Rectal smooth muscle tissue (tissue), 1 donor: ENCODE measurements around the gene PDE6A.
A peak's percentile ranks its signal among the peaks of the same experiment; 100 is the strongest.

Experiments
- H3K27ac ChIP-seq: one replicate; pipeline ENCODE4 v1.7.0; 2013; ENCODE audit warnings: low read depth, low read length, inconsistent platforms
- H3K27me3 ChIP-seq: one replicate; pipeline ENCODE4 v1.7.0; 2013; ENCODE audit warnings: low read length; ENCODE audit not compliant: control insufficient read depth, insufficient read depth
- H3K36me3 ChIP-seq: one replicate; pipeline ENCODE4 v1.7.0; 2013; ENCODE audit warnings: low read length; ENCODE audit not compliant: control insufficient read depth, insufficient read depth
- H3K4me1 ChIP-seq: one replicate; pipeline ENCODE4 v1.7.0; 2013; ENCODE audit warnings: low read length; ENCODE audit not compliant: control insufficient read depth, insufficient read depth
- H3K4me3 ChIP-seq: one replicate; pipeline ENCODE4 v1.7.0; 2013; ENCODE audit warnings: low read length
- H3K9ac ChIP-seq: one replicate; pipeline ENCODE4 v1.7.0; 2013; ENCODE audit warnings: low read length

Gene PDE6A

DNA sequence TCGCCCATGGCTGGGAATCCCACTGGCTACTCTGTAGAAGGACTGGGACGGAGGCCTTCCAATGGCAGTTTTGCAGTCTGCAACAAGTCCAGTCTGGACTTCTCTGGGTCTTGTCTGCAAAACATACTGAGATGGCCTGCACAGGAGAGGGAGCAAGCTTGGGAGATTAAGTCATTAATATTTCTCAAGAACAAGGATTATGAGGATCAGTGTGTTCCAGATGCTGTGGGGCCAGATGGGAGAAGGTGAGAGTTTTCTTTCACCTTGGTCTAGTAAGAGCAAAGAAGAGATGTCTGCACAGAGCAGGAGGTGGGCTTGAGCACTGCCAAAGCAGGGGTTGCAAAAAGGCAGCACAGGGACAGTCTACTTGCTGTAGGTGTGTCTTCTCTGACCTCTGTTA is at the start of gene PDE6A:
Gene PDE6A, minus strand, starts transcription at position 128 of the 400 bp plus-strand sequence. Its CDS starts 120 bp downstream, at position 8.
- Histone ChIP-seq H3K9ac (no peak within 1 kb of the TSS), H3K36me3 (no peaks in the 10 kb centered on the region), H3K4me3 (no peak within 1 kb of the TSS), H3K4me1 (no peaks in the 10 kb centered on the region), H3K27ac (no peak within 1 kb of the TSS), H3K27me3 (no peaks in the 10 kb centered on the region)

DNA sequence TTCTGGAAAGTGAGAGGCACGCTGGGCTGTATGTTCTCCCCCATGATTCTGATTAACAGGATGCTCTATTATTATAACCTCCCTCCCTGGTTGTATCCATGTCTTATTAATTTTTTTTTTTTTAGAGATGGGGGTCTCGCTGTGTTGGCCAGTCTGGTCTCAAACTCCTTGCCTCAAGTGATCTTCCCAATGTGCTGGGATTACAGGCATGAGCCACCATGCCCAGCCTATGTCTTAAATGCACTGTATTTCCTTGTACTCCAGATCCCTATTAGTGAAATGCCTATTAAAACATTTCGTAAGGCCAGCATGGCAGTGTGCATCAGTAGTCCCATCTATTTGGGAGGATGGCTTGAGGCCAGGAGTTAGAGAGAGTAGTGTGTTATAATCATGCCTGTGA is 48.9 kb upstream of the PDE6A start:
- H3K4me1 ChIP-seq, result no peaks in the 10 kb centered on the region
- H3K9ac ChIP-seq, result no peak overlapping the region
- H3K4me3 ChIP-seq, result no peak overlapping the region
- H3K36me3 ChIP-seq, result peaks cover 3% of the 10 kb centered on the region
- H3K27me3 ChIP-seq, result no peaks in the 10 kb centered on the region
- H3K27ac ChIP-seq, result no peak overlapping the region

DNA sequence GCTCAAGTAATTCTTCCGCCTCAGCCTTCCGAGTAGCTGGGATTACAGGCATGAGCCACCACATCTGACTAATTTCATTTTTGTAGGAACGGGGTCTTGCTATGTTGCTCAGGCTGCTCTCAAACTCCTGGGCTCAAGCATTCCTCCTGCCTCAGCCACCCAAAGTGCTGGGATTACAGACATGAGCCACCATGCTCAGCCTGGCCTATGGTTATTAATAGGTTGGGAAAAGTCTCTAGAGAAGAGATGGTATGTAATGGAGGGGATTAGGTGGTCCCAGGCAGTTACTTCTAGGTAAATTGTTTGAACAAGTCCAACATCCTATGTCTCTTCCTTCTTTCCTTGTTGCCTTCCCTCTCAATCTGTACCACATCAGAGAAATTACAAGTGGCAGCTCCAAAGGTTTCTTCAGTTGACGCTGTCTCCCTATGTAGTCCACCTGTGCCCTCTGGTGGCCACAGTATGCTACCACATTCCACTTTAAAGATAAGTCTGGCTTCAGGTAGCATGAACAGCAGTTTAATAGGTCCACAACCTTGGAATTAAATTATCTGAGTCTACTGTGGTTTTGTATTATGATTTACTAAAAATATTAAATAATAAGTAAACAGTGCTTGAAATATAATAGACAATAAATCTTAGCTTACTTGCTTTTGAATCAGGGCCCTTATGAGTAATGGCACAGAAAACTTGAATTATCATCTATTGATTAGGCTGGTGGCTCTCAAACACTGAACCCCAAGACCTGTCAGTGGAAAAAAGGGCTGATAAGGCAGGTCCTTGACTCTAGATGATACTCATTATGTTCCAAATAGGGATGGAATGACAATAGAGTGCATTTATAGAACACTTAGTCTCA is 46.2 kb upstream of the PDE6A start:
- H3K9ac ChIP-seq, result no peak overlapping the region
- no peak overlapping the region for H3K4me3 ChIP-seq
- H3K4me1 ChIP-seq, result no peaks in the 10 kb centered on the region
- H3K27ac ChIP-seq, result no peak overlapping the region
- H3K27me3 ChIP-seq, result no peaks in the 10 kb centered on the region
- H3K36me3 ChIP-seq, result peaks cover 5% of the 10 kb centered on the region

DNA sequence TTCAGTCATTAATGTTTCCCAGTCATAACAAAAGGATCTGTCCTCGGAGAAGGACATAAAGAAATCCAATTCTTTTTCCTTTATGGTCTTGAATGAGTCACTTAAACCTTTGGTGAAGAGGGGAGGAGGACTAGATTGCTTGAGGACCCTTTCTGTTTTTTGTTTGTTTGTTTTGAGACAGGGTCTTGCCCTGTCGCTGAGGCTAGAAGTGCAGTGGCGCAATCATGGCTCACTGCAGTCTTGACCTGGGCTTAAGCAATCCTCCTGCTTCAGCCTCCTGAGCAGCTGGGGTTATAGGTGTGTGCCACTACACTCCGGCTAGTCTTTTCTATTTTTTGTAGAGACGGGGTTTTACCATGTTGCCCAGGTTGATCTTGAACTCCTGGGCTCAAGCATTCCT is 43.5 kb upstream of the PDE6A start:
- H3K36me3 ChIP-seq, result peaks cover 2% of the 10 kb centered on the region
- no peaks in the 10 kb centered on the region for H3K4me1 ChIP-seq
- H3K27me3 ChIP-seq, result no peaks in the 10 kb centered on the region
- no peak overlapping the region for H3K27ac ChIP-seq
- no peak overlapping the region for H3K9ac ChIP-seq
- H3K4me3 ChIP-seq, result no peak overlapping the region

DNA sequence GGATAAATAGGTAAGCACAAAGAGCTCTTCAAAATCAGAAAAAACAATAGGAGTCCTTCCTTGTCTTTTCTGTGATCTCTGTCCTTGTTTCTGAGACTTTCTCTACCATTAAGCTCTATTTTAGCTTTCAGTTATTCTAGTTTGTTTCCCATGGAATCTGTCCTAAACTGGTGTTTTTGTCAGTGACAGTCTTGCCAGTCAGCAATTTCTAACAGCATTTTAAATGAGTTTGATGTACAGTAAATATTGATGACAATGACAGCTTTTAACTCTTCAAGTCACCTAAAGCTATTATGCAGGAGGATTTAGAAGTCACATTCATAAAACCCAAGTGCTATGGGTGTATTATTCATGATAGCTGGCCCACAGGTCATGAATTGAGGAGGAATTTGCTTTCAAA is 37.9 kb upstream of the PDE6A start:
- Histone ChIP-seq H3K4me3 (no peak overlapping the region), H3K27me3 (no peaks in the 10 kb centered on the region), H3K36me3 (peaks cover 10% of the 10 kb centered on the region), H3K4me1 (no peaks in the 10 kb centered on the region), H3K9ac (no peak overlapping the region), H3K27ac (no peak overlapping the region)

DNA sequence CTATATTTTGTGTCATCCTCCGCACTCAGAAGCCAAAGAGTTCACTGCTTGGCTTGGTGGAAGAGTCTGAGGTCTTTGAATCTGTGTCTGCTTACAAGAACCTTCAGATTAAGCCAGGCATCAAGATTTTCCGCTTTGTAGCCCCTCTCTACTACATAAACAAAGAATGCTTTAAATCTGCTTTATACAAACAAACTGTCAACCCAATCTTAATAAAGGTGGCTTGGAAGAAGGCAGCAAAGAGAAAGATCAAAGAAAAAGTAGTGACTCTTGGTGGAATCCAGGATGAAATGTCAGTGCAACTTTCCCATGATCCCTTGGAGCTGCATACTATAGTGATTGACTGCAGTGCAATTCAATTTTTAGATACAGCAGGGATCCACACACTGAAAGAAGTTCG is 36.6 kb upstream of the PDE6A start:
- no peak overlapping the region for H3K4me3 ChIP-seq
- no peak overlapping the region for H3K9ac ChIP-seq
- H3K36me3 ChIP-seq, result peaks cover 9% of the 10 kb centered on the region
- H3K27ac ChIP-seq, result peak overlapping the region; percentile 42
- no peaks in the 10 kb centered on the region for H3K4me1 ChIP-seq
- no peaks in the 10 kb centered on the region for H3K27me3 ChIP-seq

DNA sequence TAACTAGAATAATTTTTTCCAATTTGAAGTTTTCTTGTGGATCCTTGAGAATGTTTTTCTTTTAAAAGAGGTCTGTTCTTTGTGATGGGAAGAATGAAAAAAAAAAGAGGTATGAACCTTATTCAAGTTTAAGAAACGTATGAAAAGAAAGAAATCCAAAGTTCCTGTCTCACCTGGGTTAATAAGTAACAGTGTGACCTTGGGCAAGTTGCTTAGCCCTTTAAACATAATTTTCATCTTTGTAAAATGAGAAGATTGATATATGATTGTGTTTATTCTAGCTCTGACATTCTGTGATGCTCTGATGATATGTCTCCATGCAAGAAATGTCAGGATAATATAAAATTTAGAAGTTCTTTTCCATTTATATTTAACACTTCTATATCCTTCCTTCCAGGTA is 35.3 kb upstream of the PDE6A start:
- Histone ChIP-seq H3K27ac (no peak overlapping the region), H3K27me3 (no peaks in the 10 kb centered on the region), H3K4me3 (no peak overlapping the region), H3K9ac (no peak overlapping the region), H3K4me1 (no peaks in the 10 kb centered on the region), H3K36me3 (peaks cover 9% of the 10 kb centered on the region)

DNA sequence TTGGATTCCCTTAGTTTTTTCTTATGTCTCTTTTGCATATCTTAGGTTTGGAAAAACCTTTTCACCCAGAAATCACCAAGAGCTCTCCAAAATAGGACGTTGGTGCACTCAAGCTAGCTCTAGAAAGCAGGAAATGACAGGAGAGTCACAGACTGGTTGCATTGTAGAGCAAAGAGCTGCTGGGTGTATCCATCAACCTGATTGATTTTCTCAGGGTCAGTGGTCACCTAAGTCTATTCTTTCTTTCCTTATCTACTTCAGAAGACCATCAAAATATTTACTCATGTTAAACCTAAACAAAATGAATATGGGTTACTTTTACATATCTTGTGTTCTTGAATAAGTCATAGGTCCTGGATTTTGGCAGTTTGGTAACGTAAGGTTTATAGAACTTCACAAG is 30.8 kb upstream of the PDE6A start:
- peaks cover 6% of the 10 kb centered on the region for H3K36me3 ChIP-seq
- no peak overlapping the region for H3K9ac ChIP-seq
- no peaks in the 10 kb centered on the region for H3K4me1 ChIP-seq
- H3K4me3 ChIP-seq, result no peak overlapping the region
- H3K27ac ChIP-seq, result no peak overlapping the region
- H3K27me3 ChIP-seq, result no peaks in the 10 kb centered on the region

DNA sequence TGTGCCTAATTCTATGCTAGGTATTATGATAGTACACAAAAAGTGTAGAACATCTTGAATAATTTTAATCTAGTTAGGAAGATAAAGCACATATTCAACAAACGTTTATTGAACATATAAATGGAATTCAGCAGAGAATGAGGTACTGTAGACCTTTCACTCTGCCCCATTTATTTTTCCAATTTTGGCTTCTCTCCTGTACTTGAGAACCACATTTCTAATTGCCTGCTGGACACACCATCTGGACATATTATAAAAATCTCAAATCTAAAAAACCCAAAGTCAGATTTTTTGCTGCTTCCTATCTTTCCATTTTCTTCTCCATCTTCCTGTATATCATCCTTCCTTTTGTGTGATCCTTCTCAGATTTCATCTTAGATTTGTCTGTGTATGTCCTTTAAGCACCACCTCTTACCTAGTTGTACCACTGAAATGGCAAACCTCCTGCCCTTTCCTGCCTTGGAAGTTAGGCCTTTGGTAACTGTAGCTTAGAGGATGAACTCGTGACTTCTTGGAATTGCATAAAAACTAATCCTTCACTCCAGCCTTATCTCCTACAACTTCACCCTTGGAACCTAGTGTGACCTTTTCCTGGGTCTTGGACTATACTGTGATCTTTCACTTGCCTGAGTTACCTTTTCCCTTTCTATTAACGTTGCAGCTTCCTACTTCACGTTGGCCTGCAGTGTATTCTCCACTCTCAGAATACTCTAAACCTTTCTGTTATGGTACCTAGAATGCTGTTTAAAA is 24.8 kb upstream of the PDE6A start:
- no peak overlapping the region for H3K27ac ChIP-seq

DNA sequence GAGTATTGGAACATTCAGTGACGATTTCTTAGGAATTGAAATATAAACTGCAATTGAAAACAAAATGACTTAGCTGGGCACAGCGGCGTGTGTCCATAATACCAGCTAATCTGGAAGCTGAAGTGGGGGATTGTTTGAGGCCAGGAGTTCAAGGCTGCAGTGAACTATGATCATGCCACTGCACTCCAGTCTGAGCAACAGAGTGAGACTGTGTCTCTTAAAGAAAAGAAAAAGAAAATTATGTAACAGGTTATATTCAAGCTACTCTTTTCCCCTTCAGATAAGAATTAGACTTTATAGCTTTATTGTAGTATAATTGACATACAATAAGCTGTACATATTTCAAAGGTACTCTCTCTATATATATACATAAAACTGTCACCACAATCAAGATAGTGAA is 22.4 kb upstream of the PDE6A start:
- H3K27me3 ChIP-seq, result no peaks in the 10 kb centered on the region
- no peak overlapping the region for H3K27ac ChIP-seq
- no peaks in the 10 kb centered on the region for H3K4me1 ChIP-seq
- H3K9ac ChIP-seq, result no peak overlapping the region
- no peak overlapping the region for H3K4me3 ChIP-seq
- no peaks in the 10 kb centered on the region for H3K36me3 ChIP-seq

More for the DNA sequence above, 24.8 kb upstream of the PDE6A start:
- no peaks in the 10 kb centered on the region for H3K4me1 ChIP-seq
- H3K9ac ChIP-seq, result no peak overlapping the region
- H3K36me3 ChIP-seq, result no peaks in the 10 kb centered on the region
- no peaks in the 10 kb centered on the region for H3K27me3 ChIP-seq
- H3K4me3 ChIP-seq, result no peak overlapping the region

DNA sequence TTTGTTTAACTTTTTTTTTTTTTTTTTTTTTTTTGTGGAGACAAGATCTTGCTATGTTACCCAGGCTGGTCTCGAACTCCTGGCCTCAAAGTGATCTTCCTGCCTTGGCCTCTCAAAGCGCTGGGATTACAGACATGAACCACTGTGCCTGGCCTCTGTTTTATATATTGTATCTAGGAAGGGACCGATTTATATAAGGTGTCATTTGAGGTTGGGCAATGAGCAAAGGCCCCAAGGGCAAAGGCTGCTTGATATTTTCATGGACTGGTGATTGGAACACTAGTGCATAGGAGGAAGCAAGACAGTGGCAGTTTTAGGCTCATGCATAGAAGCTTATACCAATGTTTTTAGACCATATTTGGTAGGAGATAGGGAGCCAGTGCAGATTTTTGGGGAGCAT is 19.1 kb upstream of the PDE6A start:
- Histone ChIP-seq H3K4me1 (peaks cover 6% of the 10 kb centered on the region), H3K27me3 (no peaks in the 10 kb centered on the region), H3K4me3 (peak overlapping the region; percentile 2), H3K9ac (no peak overlapping the region), H3K36me3 (no peaks in the 10 kb centered on the region), H3K27ac (no peak overlapping the region)

DNA sequence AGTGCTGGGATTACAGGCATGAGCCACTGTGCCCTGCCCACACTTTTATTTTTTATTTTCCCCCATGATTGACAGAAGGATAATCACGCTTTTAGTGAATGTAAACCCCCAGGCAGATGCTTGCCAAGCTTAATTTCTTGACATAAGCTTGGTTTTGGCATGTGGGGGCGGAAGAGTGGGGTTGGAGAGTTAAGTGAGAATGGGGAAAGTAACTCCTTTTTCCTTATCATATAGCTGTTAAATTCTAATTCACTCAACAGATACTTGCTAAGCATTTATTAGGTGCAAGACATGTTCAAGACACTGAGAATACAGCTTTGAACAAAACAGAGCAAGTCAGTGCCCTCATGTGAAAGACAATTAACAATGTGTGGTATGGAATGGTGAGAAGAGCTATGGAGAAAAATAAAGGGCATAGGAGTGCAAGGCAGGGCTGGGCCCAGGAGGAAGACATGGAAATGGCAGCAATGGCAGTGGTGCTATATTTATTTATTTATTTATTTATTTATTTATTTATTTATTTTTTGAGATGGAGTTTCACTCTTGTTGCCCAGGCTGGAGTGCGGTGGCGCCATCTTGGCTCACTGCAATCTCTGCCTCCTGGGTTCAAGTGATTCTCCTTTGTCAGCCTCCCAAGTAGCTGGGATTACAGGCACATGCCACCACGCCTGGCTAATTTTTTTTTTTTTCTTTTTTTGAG is 18.2 kb upstream of the PDE6A start:
- Histone ChIP-seq H3K9ac (no peak overlapping the region), H3K27me3 (no peaks in the 10 kb centered on the region), H3K4me1 (peaks cover 6% of the 10 kb centered on the region), H3K4me3 (peak overlapping the region; percentile 76), H3K36me3 (no peaks in the 10 kb centered on the region), H3K27ac (no peak overlapping the region)
